HFFc6 (cell line): Measurements from ENCODE around the gene CHAD. TPM values are rescaled to one million over a fixed set of nuclear protein-coding genes. Genes with fewer than 3 reads are reported as not detected.
A peak's percentile ranks its signal among the peaks of the same experiment; 100 is the strongest.

Experiments used
- DNase-seq: peaks from one replicate; pipeline ENCODE4 v3.0.0-alpha.2; 2018
- H3K27ac Mint-ChIP-seq: 2 replicates; pipeline ENCODE4 v1.8.0; 2020; ENCODE audit warnings: mild to moderate bottlenecking, mixed read lengths
- H3K27me3 Mint-ChIP-seq: 2 replicates; pipeline ENCODE4 v1.8.0; 2021; ENCODE audit warnings: mild to moderate bottlenecking, moderate library complexity, mixed read lengths; ENCODE audit not compliant: insufficient read depth
- H3K36me3 Mint-ChIP-seq: 2 replicates; pipeline ENCODE4 v1.8.0; 2021; ENCODE audit warnings: low read depth, mixed read lengths
- H3K4me1 Mint-ChIP-seq: 2 replicates; pipeline ENCODE4 v1.8.0; 2020; ENCODE audit warnings: low read depth, mixed read lengths
- H3K4me3 Mint-ChIP-seq: 2 replicates; pipeline ENCODE4 v1.8.0; 2020; ENCODE audit warnings: mild to moderate bottlenecking, moderate library complexity, mixed read lengths
- H3K9me3 Mint-ChIP-seq: 2 replicates; pipeline ENCODE4 v1.8.0; 2020; ENCODE audit warnings: mild to moderate bottlenecking, mixed read lengths
- total RNA-seq, 6 experiments: library from RNA; stranded (reverse); fragmentation: NEBNext Ultra II Directional; extraction: Animal tissue kit (Norgen Biotek cat#: 25700); gene quantifications; 2 replicates in 1 of 6; 3 replicates in 5 of 6; pipeline ENCODE4 v1.2.3, GENCODE V29; 2021
- TF ChIP-seq, protein P1 (sequence below): fragments of 200-600 bp; sonication (generic); IDR thresholded peaks from 2 replicates; pipeline ENCODE4 v1.5.0; 2021; ENCODE audit warnings: antibody characterized with exemption, mild to moderate bottlenecking

CHAD gene
- total RNA-seq, 6 experiments from 2014 or later = not detected

DNA sequence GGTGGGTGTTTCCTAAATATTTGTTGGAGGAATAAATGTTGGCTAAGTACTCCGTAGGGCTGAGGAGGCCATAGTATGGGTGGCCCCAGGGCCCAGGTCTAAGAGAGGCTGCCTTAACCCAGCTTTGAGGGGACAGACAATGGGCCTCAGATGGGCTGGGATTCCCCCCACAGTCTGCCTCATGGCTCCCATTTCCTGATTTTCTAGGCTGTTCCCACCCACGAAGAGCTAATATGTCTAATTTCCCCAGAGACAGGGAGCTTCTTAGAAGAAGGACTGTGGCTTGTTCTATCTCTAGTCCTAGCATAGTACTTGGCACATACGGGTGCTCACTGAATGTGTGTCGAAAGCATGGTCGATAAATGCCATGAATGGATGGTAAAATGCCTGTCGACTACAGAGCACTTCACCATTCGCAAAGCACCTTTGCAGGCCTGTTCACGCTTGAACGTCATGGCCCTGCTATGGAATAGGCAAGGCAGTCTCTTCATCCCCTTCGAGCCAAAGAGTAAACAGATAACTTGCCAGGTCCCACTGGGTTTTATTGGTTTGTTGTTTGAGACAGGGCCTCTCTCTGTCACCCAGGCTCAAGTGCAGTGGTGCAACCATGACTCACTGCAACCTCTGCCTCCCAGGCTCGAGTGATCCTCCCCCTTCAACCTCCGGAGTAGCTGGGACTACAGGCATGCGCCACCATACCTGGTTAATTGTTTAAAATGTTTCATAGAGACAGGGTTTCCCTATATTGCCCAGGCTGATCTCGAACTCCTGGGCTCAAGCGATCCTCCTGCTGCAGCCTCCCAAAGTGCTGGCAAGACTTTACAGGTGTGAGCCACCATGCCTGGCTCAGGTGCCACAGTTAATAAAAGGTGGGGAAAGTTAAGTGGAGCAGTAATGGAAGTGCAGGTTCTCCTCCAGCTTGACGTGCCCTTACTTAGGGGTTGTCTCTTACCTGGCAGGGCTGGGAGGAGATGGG, 9.7 kb downstream of the CHAD start:
- peak; percentile 10 for DNase-seq
- Mint-ChIP-seq H3K4me1 (peaks cover 15% of the 10 kb centered on the region), H3K36me3 (no peaks in the 10 kb centered on the region; the same call in 1 of the 2 replicates), H3K9me3 (no peaks in the 10 kb centered on the region), H3K27ac (no peak overlapping the region), H3K27me3 (no peaks in the 10 kb centered on the region; the same call in 1 of the 2 replicates), H3K4me3 (no peak overlapping the region)
- TF ChIP-seq, protein P1, sequence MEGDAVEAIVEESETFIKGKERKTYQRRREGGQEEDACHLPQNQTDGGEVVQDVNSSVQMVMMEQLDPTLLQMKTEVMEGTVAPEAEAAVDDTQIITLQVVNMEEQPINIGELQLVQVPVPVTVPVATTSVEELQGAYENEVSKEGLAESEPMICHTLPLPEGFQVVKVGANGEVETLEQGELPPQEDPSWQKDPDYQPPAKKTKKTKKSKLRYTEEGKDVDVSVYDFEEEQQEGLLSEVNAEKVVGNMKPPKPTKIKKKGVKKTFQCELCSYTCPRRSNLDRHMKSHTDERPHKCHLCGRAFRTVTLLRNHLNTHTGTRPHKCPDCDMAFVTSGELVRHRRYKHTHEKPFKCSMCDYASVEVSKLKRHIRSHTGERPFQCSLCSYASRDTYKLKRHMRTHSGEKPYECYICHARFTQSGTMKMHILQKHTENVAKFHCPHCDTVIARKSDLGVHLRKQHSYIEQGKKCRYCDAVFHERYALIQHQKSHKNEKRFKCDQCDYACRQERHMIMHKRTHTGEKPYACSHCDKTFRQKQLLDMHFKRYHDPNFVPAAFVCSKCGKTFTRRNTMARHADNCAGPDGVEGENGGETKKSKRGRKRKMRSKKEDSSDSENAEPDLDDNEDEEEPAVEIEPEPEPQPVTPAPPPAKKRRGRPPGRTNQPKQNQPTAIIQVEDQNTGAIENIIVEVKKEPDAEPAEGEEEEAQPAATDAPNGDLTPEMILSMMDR = no peak

DNA sequence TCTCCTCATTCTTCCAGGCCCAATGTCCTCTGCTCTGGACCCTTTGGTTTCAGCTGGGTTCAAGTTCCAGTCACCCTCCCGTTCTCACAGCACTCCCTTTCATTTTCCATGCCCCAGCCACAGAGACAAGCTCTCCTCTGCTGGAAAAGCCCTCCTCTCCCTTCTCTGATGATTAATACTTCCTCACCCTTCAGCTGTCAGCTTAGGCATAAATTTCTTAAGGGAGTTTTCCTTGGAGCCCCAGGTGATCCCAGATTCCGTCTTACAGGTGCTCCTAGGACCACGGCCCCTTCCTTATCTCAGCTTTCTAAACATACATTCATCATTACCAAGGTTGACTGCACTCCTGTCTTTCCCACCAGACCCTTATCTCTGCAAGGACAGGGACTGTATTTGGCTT, 10.4 kb downstream of the CHAD start:
- no peak overlapping the region for H3K27ac Mint-ChIP-seq
- H3K9me3 Mint-ChIP-seq = no peaks in the 10 kb centered on the region
- no peaks in the 10 kb centered on the region; the same call in 1 of the 2 replicates for H3K36me3 Mint-ChIP-seq
- no peak overlapping the region for H3K4me3 Mint-ChIP-seq
- no peak for DNase-seq
- H3K27me3 Mint-ChIP-seq = no peaks in the 10 kb centered on the region; the same call in 1 of the 2 replicates
- TF ChIP-seq, protein P1 = no peak
- peaks cover 15% of the 10 kb centered on the region for H3K4me1 Mint-ChIP-seq

DNA sequence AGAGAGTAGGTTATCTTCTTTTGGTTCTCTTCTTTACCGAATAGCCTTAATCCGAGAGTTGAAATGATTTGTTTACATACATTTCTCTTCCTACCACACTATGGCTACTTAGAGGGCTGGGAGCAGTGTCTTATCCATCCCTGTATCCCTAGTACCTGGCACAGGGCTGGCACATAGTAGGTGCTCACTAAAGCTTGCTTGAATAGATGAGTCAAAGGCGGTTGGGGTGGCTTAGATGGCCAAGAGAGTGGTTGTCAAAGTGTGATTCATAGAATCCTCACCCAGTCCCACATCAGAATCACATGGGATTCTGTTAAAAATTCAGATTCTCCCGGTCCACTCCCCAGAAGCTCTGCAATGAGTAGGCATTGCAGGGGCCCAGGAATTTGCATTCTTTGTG, 11.1 kb downstream of the CHAD start:
- Mint-ChIP-seq H3K9me3 (no peaks in the 10 kb centered on the region), H3K27ac (no peak overlapping the region), H3K27me3 (no peaks in the 10 kb centered on the region; the same call in 1 of the 2 replicates), H3K4me1 (peaks cover 18% of the 10 kb centered on the region), H3K36me3 (no peaks in the 10 kb centered on the region; the same call in 1 of the 2 replicates), H3K4me3 (no peak overlapping the region)
- TF ChIP-seq, protein P1 = no peak
- DNase-seq = no peak

DNA sequence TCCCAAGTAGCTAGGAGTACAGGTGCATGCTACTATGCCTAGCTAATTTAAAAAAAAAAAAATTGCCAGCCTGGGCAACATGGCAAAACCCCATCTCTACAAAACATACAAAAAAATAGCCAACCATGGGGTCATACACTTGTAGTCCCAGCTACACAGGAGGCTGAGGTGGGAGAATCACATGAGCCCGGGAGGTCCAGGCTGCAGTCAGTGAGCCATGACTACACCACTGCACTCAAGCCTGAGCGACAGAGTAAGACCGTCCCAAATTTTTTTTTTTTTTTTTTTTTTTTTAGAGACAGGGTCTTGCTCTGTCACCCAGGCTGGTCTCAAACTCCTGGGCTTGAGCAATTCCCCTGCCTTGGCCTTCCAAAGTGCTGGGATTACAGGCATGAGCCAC, 14.8 kb downstream of the CHAD start:
- no peak for DNase-seq
- no peak overlapping the region for H3K27ac Mint-ChIP-seq
- no peaks in the 10 kb centered on the region; the same call in 1 of the 2 replicates for H3K27me3 Mint-ChIP-seq
- H3K4me1 Mint-ChIP-seq = peaks cover 19% of the 10 kb centered on the region
- no peaks in the 10 kb centered on the region; the same call in 1 of the 2 replicates for H3K36me3 Mint-ChIP-seq
- H3K4me3 Mint-ChIP-seq = no peak overlapping the region
- no peaks in the 10 kb centered on the region for H3K9me3 Mint-ChIP-seq
- TF ChIP-seq, protein P1 = no peak

DNA sequence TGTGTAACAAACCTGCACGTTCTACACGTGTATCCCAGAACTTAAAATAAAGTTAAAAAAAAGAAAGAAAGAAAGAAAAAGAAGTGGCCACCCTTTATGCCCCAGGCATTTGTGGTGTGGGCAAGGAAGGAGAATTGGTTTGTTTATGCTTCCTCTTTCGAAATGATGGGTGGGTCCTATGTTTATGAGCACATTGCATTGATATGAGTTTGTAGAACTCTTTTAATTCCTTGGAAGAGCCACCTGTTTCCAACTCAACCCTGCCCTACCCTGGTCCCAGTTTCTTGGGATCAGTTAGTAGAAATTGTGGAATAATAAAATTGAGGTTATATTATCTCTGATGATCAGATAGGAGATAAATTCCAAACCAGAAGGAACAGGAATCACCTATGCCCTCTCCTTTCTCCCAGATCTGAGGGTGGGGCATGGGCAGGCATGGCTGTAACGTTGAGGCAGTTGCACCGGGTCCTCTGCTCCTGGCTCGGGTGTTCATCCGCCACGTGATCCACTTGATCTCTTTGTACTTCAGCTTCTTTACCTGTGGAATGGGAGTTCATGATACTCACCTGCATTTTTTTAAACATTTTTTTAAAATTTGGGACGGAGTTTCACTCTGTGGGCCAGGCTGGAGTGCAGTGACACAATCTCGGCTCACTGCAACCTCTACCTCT, 15.9 kb downstream of the CHAD start:
- peak; percentile 25 for DNase-seq
- no peak overlapping the region for H3K27ac Mint-ChIP-seq
- no peaks in the 10 kb centered on the region; the same call in 1 of the 2 replicates for H3K36me3 Mint-ChIP-seq
- H3K27me3 Mint-ChIP-seq = no peaks in the 10 kb centered on the region
- TF ChIP-seq, protein P1 = no peak
- peaks cover 10% of the 10 kb centered on the region; the same call in 1 of the 2 replicates for H3K4me1 Mint-ChIP-seq
- H3K9me3 Mint-ChIP-seq = no peaks in the 10 kb centered on the region
- no peak overlapping the region for H3K4me3 Mint-ChIP-seq
